Liver (tissue), 9 donors: ENCODE data around the gene CHRM2. TPM values are rescaled to one million over a fixed set of nuclear protein-coding genes. Genes with fewer than 3 reads are reported as not detected.

Experiments
- DNase-seq: peaks from one replicate; pipeline ENCODE4 v3.0.0-alpha.2; 2017; ENCODE audit warnings: low spot score
- H3K27ac ChIP-seq, 2 donors: one replicate each; pipeline ENCODE4 v1.7.0; 2013; ENCODE audit warnings: inconsistent platforms in 2 of 2, low read length in 2 of 2, control low read depth in 1 of 2, low read depth in 1 of 2, mild to moderate bottlenecking in 1 of 2
- H3K27me3 ChIP-seq, 4 donors: one replicate each; pipeline versions ENCODE4 v1.6.1 to v1.7.0; 2013; ENCODE audit warnings: low read length in 3 of 4, inconsistent platforms in 1 of 4, mild to moderate bottlenecking in 1 of 4, moderate library complexity in 1 of 4; ENCODE audit not compliant: control insufficient read depth in 4 of 4, insufficient read depth in 4 of 4
- H3K36me3 ChIP-seq, 4 donors: one replicate each; pipeline versions ENCODE4 v1.6.1 to v1.7.0; 2013; ENCODE audit warnings: low read length in 3 of 4, mild to moderate bottlenecking in 3 of 4, low read depth in 1 of 4, moderate library complexity in 1 of 4; ENCODE audit not compliant: control insufficient read depth in 4 of 4, insufficient read depth in 3 of 4
- H3K4me1 ChIP-seq, 4 donors: one replicate each; pipeline versions ENCODE4 v1.6.1 to v1.7.0; 2013; ENCODE audit warnings: low read length in 3 of 4, mild to moderate bottlenecking in 3 of 4, moderate library complexity in 1 of 4; ENCODE audit not compliant: control insufficient read depth in 4 of 4, insufficient read depth in 4 of 4
- H3K4me3 ChIP-seq, 3 donors: one replicate each; pipeline versions ENCODE4 v1.6.1 to v1.7.0; 2013; ENCODE audit warnings: low read length in 3 of 3, control low read depth in 1 of 3, low read depth in 1 of 3, mild to moderate bottlenecking in 1 of 3
- H3K9ac ChIP-seq, 2 donors: one replicate each; pipeline ENCODE4 v1.7.0; 2013; ENCODE audit warnings: low read length in 2 of 2, mild to moderate bottlenecking in 2 of 2, moderate library complexity in 2 of 2, control low read depth in 1 of 2, low read depth in 1 of 2
- H3K9me3 ChIP-seq, 4 donors: one replicate each; pipeline versions ENCODE4 v1.6.1 to v1.7.0; 2013; ENCODE audit warnings: low read length in 3 of 4; ENCODE audit not compliant: control insufficient read depth in 4 of 4
- EGR1 ChIP-seq, 2 donors: IDR thresholded peaks; 2 replicates each; pipeline ENCODE4 v1.6.1; 2016 to 2018; ENCODE audit warnings: antibody characterized with exemption in 2 of 2, low read depth in 2 of 2
- FOXA1 ChIP-seq: IDR thresholded peaks from 2 replicates; pipeline ENCODE4 v1.6.1; 2016; ENCODE audit warnings: antibody characterized with exemption
- FOXA2 ChIP-seq: IDR thresholded peaks from 2 replicates; pipeline ENCODE4 v1.6.1; 2016; ENCODE audit warnings: antibody characterized with exemption
- GABPA ChIP-seq, 2 donors: IDR thresholded peaks in 1 of 2; conservative IDR thresholded peaks in 1 of 2; 2 replicates each; pipeline ENCODE4 v1.6.1; 2016; ENCODE audit warnings: antibody characterized with exemption in 2 of 2, mild to moderate bottlenecking in 1 of 2, moderate library complexity in 1 of 2
- HNF4A ChIP-seq, 2 donors: conservative IDR thresholded peaks; 2 replicates each; pipeline ENCODE4 v1.6.1; 2016; ENCODE audit warnings: antibody characterized with exemption in 2 of 2, mild to moderate bottlenecking in 2 of 2
- HNF4G ChIP-seq: IDR thresholded peaks from 2 replicates; pipeline ENCODE4 v1.6.1; 2016; ENCODE audit warnings: antibody characterized with exemption
- JUND ChIP-seq, 2 donors: IDR thresholded peaks; 2 replicates each; pipeline ENCODE4 v1.6.1; 2016; ENCODE audit warnings: antibody characterized with exemption in 2 of 2
- NR2F2 ChIP-seq: IDR thresholded peaks from 2 replicates; pipeline ENCODE4 v1.6.1; 2016; ENCODE audit warnings: antibody characterized with exemption
- RAD21 ChIP-seq, 2 donors: IDR thresholded peaks; 2 replicates each; pipeline ENCODE4 v1.6.1; 2016; ENCODE audit warnings: antibody characterized with exemption in 2 of 2, mild to moderate bottlenecking in 2 of 2
- RXRA ChIP-seq, 2 donors: IDR thresholded peaks; 2 replicates each; pipeline ENCODE4 v1.6.1; 2017 to 2018; ENCODE audit warnings: antibody characterized with exemption in 2 of 2, mild to moderate bottlenecking in 1 of 2
- SP1 ChIP-seq: IDR thresholded peaks from 2 replicates; pipeline ENCODE4 v1.6.1; 2018; ENCODE audit warnings: antibody characterized with exemption, mild to moderate bottlenecking
- TAF1 ChIP-seq: conservative IDR thresholded peaks from 2 replicates; pipeline ENCODE4 v1.6.1; 2016; ENCODE audit warnings: antibody characterized with exemption, mild to moderate bottlenecking
- YY1 ChIP-seq: IDR thresholded peaks from 2 replicates; pipeline ENCODE4 v1.6.1; 2016; ENCODE audit warnings: antibody characterized with exemption, mild to moderate bottlenecking
- WGBS: extraction: QIAGEN DNeasy Blood & Tissue Kit; methylation state at CpG from one replicate; pipeline ENCODE4 v1.1.7; 2013; 5-methylcytosine and 5-hydroxymethylcytosine counted together
- polyA plus RNA-seq, 2 donors: library from polyadenylated mRNA; stranded (reverse) in 1 of 2; unstranded in 1 of 2; fragments of 200-250 nt in 1 of 2; fragments of >200 nt in 1 of 2; fragmentation: Nextera tagmentation in 1 of 2; extraction: Ambion mirVana in 1 of 2; gene quantifications; one replicate each; pipeline versions ENCODE4 v1.2.1 to v1.2.3, GENCODE V29; 2013 to 2015
- total RNA-seq, 2 donors: library from RNA; depleted of rRNA; stranded (reverse); fragments of >200 nt; gene quantifications; one replicate each; pipeline ENCODE4 v1.2.3, GENCODE V29; 2014
- TF ChIP-seq, protein P1 (sequence below): IDR thresholded peaks from 2 replicates; pipeline ENCODE4 v1.6.1; 2016; ENCODE audit warnings: antibody characterized with exemption
- TF ChIP-seq, protein P2 (sequence below): IDR thresholded peaks from 2 replicates; pipeline ENCODE4 v1.6.1; 2016; ENCODE audit warnings: antibody characterized with exemption, mild to moderate bottlenecking
- TF ChIP-seq, protein P3 (sequence below): IDR thresholded peaks from 2 replicates; pipeline ENCODE4 v1.6.1; 2016; ENCODE audit warnings: antibody characterized with exemption
- TF ChIP-seq, protein P4 (sequence below): fragments of 150-350 bp; IDR thresholded peaks from 2 replicates; pipeline ENCODE4 v1.5.1; 2017; ENCODE audit warnings: improper control_type of control experiment, low read depth, low read length; ENCODE audit not compliant: missing input control
- TF ChIP-seq, protein P5 (sequence below): IDR thresholded peaks from 2 replicates; pipeline ENCODE4 v1.6.1; 2016; ENCODE audit warnings: antibody characterized with exemption
- donor health status: healthy.
- donor health status: healthy.
- donor health status: healthy.
- donor health status: healthy.
- donor health status: healthy.

The CHRM2 gene
- total and polyA plus RNA-seq, 4 donors: 0.08 to 1.2 (median 0.30) TPM

DNA sequence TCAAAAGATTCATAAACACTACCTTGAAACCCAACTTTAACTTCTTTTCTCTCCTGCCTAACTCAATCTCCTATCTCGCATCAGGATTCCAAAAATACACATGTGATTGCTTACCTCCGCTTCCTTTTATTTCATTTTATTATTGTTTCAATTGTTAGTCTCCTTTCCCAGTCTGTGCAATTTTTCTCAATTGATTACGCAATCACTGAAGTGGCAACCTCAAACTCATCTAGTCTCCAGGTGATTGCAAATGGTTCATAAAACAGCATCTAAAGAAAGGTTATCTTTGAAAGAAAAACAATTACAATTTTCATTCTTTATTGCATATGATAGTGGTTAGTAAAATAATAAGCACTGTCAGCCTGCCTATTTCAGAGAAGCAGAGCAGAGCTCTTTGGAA is 45.6 kb downstream of the CHRM2 start:
- H3K9me3 ChIP-seq: no peaks in the 10 kb centered on the region
- no peak overlapping the region for H3K9ac ChIP-seq
- no peaks in the 10 kb centered on the region for H3K27me3 ChIP-seq
- no peaks in the 10 kb centered on the region for H3K4me1 ChIP-seq
- 76% methylated on average over 3 of the region's 3 CpGs for WGBS
- H3K27ac ChIP-seq: no peak overlapping the region
- no peaks in the 10 kb centered on the region for H3K36me3 ChIP-seq
- no peak for TF ChIP-seq GABPA (IDR thresholded peaks at IDR 0.05 in 1 of 2, conservative IDR thresholded peaks at IDR 0.05 in 1 of 2)
- no peak for TF ChIP-seq EGR1 (IDR thresholded peaks at IDR 0.05; ENCODE audit: low read depth in 2 of 2)
- no peak for TF ChIP-seq NR2F2
- TF ChIP-seq, protein P1, sequence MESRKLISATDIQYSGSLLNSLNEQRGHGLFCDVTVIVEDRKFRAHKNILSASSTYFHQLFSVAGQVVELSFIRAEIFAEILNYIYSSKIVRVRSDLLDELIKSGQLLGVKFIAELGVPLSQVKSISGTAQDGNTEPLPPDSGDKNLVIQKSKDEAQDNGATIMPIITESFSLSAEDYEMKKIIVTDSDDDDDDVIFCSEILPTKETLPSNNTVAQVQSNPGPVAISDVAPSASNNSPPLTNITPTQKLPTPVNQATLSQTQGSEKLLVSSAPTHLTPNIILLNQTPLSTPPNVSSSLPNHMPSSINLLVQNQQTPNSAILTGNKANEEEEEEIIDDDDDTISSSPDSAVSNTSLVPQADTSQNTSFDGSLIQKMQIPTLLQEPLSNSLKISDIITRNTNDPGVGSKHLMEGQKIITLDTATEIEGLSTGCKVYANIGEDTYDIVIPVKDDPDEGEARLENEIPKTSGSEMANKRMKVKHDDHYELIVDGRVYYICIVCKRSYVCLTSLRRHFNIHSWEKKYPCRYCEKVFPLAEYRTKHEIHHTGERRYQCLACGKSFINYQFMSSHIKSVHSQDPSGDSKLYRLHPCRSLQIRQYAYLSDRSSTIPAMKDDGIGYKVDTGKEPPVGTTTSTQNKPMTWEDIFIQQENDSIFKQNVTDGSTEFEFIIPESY: no peak
- TF ChIP-seq, protein P2, sequence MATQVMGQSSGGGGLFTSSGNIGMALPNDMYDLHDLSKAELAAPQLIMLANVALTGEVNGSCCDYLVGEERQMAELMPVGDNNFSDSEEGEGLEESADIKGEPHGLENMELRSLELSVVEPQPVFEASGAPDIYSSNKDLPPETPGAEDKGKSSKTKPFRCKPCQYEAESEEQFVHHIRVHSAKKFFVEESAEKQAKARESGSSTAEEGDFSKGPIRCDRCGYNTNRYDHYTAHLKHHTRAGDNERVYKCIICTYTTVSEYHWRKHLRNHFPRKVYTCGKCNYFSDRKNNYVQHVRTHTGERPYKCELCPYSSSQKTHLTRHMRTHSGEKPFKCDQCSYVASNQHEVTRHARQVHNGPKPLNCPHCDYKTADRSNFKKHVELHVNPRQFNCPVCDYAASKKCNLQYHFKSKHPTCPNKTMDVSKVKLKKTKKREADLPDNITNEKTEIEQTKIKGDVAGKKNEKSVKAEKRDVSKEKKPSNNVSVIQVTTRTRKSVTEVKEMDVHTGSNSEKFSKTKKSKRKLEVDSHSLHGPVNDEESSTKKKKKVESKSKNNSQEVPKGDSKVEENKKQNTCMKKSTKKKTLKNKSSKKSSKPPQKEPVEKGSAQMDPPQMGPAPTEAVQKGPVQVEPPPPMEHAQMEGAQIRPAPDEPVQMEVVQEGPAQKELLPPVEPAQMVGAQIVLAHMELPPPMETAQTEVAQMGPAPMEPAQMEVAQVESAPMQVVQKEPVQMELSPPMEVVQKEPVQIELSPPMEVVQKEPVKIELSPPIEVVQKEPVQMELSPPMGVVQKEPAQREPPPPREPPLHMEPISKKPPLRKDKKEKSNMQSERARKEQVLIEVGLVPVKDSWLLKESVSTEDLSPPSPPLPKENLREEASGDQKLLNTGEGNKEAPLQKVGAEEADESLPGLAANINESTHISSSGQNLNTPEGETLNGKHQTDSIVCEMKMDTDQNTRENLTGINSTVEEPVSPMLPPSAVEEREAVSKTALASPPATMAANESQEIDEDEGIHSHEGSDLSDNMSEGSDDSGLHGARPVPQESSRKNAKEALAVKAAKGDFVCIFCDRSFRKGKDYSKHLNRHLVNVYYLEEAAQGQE: no peak
- TF ChIP-seq JUND (IDR thresholded peaks at IDR 0.05): no peak
- no peak for TF ChIP-seq TAF1
- TF ChIP-seq, protein P3, sequence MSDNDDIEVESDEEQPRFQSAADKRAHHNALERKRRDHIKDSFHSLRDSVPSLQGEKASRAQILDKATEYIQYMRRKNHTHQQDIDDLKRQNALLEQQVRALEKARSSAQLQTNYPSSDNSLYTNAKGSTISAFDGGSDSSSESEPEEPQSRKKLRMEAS: no peak
- TF ChIP-seq FOXA2: no peak
- TF ChIP-seq, protein P4, sequence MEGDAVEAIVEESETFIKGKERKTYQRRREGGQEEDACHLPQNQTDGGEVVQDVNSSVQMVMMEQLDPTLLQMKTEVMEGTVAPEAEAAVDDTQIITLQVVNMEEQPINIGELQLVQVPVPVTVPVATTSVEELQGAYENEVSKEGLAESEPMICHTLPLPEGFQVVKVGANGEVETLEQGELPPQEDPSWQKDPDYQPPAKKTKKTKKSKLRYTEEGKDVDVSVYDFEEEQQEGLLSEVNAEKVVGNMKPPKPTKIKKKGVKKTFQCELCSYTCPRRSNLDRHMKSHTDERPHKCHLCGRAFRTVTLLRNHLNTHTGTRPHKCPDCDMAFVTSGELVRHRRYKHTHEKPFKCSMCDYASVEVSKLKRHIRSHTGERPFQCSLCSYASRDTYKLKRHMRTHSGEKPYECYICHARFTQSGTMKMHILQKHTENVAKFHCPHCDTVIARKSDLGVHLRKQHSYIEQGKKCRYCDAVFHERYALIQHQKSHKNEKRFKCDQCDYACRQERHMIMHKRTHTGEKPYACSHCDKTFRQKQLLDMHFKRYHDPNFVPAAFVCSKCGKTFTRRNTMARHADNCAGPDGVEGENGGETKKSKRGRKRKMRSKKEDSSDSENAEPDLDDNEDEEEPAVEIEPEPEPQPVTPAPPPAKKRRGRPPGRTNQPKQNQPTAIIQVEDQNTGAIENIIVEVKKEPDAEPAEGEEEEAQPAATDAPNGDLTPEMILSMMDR: no peak
- TF ChIP-seq HNF4A (conservative IDR thresholded peaks at IDR 0.05): no peak
- no peak for TF ChIP-seq FOXA1
- TF ChIP-seq SP1: no peak
- H3K4me3 ChIP-seq: no peak overlapping the region
- DNase-seq: no peak

DNA sequence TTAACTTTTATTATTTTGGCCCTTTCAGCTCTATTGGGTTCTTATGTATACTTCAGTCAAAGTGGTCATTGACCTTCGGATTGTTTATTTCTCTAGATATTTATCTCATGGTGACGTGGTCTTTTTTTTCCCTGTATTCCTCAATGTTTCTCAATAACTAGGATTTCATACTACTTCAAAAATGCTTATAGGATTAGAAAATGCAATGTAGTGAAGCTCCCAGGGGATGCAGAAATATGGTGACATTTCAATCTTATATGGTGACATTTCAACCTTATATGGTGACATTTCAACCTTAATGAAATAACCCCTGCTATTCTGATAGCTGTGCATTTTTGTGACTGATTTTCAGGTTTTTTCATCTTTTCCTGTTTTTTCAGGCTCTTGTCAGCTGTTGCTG is 51.4 kb downstream of the CHRM2 start:
- Histone ChIP-seq H3K27me3 (peaks cover 0 to 3% (median under 1%) of the 10 kb centered on the region in 4 donors), H3K36me3 (no peaks in the 10 kb centered on the region), H3K4me3 (no peak overlapping the region), H3K27ac (no peak overlapping the region), H3K9ac (no peak overlapping the region), H3K4me1 (no peaks in the 10 kb centered on the region), H3K9me3 (no peaks in the 10 kb centered on the region)
- 44% methylated on average over 2 of the region's 2 CpGs for WGBS
- no peak for DNase-seq
- no peak for TF ChIP-seq FOXA1
- TF ChIP-seq HNF4A (conservative IDR thresholded peaks at IDR 0.05): no peak
- no peak for TF ChIP-seq HNF4G
- no peak for TF ChIP-seq YY1
- TF ChIP-seq NR2F2: no peak
- TF ChIP-seq GABPA (IDR thresholded peaks at IDR 0.05 in 1 of 2, conservative IDR thresholded peaks at IDR 0.05 in 1 of 2): no peak
- no peak for TF ChIP-seq JUND (IDR thresholded peaks at IDR 0.05)
- TF ChIP-seq, protein P5, sequence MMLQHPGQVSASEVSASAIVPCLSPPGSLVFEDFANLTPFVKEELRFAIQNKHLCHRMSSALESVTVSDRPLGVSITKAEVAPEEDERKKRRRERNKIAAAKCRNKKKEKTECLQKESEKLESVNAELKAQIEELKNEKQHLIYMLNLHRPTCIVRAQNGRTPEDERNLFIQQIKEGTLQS: no peak
- TF ChIP-seq RXRA (IDR thresholded peaks at IDR 0.05): no peak
- TF ChIP-seq, protein P4: no peak
- TF ChIP-seq, protein P1: no peak
- TF ChIP-seq RAD21 (IDR thresholded peaks at IDR 0.05): no peak
